GM21360 (cell line): ENCODE data around the gene DGKE.

Experiments
- ATAC-seq: cut with Tn5 transposase; IDR thresholded peaks from one replicate; pipeline ENCODE4 v1.9.1; 2021; ENCODE audit warnings: mild to moderate bottlenecking, moderate library complexity; ENCODE audit not compliant: unreplicated experiment

DGKE gene

GRCh38 chr17:56812901-56813388 is 21.0 kb upstream of the DGKE start:
- no peak for ATAC-seq

- no peak for ATAC-seq
Observed at GRCh38 chr17:56815711-56816110, 18.2 kb upstream of the DGKE start.

- ATAC-seq, result no peak
Observed at GRCh38 chr17:56817066-56817465, 16.9 kb upstream of the DGKE start.

GRCh38 chr17:56819030-56819429 is 14.9 kb upstream of the DGKE start:
- no peak for ATAC-seq

GRCh38 chr17:56819431-56820145 is 14.4 kb upstream of the DGKE start:
- peak; percentile 64 for ATAC-seq

- no peak for ATAC-seq
Observed at GRCh38 chr17:56820207-56820606, 13.7 kb upstream of the DGKE start.

- ATAC-seq, result no peak
Observed at GRCh38 chr17:56821847-56822534, 12.0 kb upstream of the DGKE start.

GRCh38 chr17:56822725-56823124 is 11.2 kb upstream of the DGKE start:
- no peak for ATAC-seq

GRCh38 chr17:56823848-56824247 is 10.1 kb upstream of the DGKE start:
- no peak for ATAC-seq

- ATAC-seq, result no peak
Observed at GRCh38 chr17:56824503-56824902, 9.4 kb upstream of the DGKE start.

- no peak for ATAC-seq
Observed at GRCh38 chr17:56826611-56827414, 7.1 kb upstream of the DGKE start.

GRCh38 chr17:56830726-56831368 is 3.1 kb upstream of the DGKE start:
- ATAC-seq, result no peak

- no peak for ATAC-seq
Observed at GRCh38 chr17:56831369-56832095, 2.4 kb upstream of the DGKE start.

GRCh38 chr17:56832446-56832845 is 1.5 kb upstream of the DGKE start:
- ATAC-seq, result no peak

GRCh38 chr17:56833057-56833808 is 718 bp upstream of the DGKE start:
- peak; percentile 50 for ATAC-seq

- ATAC-seq, result peak; percentile 28
Observed at GRCh38 chr17:56834380-56835263, 671 bp downstream of the DGKE start.

- ATAC-seq, result no peak
Observed at GRCh38 chr17:56835264-56835585, 1.3 kb downstream of the DGKE start.

GRCh38 chr17:56838687-56839086 is 4.7 kb downstream of the DGKE start:
- no peak for ATAC-seq

- no peak for ATAC-seq
Observed at GRCh38 chr17:56842577-56842976, 8.6 kb downstream of the DGKE start.
